ENCODE data around the gene HIPK2.

Gene HIPK2

DNA sequence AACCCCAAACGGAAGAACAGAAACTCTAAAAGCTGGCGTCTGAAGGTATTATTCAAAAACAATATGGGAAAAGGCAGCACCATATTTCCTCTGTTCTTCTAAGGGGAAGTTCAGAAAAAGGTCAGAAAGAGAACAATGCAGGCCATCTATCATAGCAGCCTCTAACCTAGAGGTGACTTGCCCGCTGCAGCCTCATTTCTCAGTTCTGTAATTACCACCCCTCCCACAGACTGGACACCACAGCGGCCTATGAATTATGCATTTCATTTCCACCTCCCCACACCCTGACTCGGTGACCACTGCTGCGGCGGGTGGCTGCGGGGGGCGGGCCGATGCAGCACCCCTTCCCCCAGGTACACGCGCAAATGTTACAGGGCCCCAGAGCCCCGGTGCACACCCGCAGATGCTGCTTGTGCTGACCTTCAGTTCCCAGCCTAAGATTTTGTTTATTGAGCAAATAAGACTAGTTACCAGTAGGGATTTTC, 128.8 kb downstream of the HIPK2 start:
- H3K9me3 ChIP-seq, result no peaks in the 10 kb centered on the region
- TF ChIP-seq, protein P1, sequence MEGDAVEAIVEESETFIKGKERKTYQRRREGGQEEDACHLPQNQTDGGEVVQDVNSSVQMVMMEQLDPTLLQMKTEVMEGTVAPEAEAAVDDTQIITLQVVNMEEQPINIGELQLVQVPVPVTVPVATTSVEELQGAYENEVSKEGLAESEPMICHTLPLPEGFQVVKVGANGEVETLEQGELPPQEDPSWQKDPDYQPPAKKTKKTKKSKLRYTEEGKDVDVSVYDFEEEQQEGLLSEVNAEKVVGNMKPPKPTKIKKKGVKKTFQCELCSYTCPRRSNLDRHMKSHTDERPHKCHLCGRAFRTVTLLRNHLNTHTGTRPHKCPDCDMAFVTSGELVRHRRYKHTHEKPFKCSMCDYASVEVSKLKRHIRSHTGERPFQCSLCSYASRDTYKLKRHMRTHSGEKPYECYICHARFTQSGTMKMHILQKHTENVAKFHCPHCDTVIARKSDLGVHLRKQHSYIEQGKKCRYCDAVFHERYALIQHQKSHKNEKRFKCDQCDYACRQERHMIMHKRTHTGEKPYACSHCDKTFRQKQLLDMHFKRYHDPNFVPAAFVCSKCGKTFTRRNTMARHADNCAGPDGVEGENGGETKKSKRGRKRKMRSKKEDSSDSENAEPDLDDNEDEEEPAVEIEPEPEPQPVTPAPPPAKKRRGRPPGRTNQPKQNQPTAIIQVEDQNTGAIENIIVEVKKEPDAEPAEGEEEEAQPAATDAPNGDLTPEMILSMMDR (IDR thresholded peaks at IDR 0.05; ENCODE audit: low read depth, low read length), result no peak
- H3K4me3 ChIP-seq (ENCODE audit: low read depth, low read length), result no peak overlapping the region
- no peaks in the 10 kb centered on the region; the same call in 1 of the 2 replicates for H3K4me1 ChIP-seq
- no peak for DNase-seq
- H3K27me3 ChIP-seq, result no peaks in the 10 kb centered on the region
- no peaks in the 10 kb centered on the region for H3K36me3 ChIP-seq

DNA sequence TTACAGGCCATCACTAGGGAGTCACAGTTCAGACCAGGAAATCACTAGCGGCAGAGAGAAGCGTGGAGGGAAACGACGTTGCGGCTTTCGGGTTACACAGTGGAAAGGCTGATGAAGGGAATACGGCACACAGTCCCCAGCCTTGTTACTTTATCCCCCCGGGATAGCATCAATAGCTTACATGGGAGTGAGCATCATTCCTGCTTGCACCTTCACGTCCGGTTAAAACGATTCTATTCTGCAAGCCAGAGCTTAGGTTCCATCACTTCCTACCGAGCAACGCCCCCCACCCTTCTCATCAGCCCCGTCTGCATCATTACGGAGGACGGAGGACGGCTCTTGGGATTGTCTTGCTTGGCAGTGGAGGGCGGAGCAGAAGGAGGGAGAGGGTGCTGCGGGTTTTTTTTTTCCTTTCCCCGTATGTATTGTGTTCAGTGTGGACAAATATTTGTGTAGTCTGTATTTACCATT, 129.4 kb downstream of the HIPK2 start:
- DNase-seq, result no peak
- TF ChIP-seq, protein P1 (IDR thresholded peaks at IDR 0.05; ENCODE audit: low read depth, low read length), result no peak

DNA sequence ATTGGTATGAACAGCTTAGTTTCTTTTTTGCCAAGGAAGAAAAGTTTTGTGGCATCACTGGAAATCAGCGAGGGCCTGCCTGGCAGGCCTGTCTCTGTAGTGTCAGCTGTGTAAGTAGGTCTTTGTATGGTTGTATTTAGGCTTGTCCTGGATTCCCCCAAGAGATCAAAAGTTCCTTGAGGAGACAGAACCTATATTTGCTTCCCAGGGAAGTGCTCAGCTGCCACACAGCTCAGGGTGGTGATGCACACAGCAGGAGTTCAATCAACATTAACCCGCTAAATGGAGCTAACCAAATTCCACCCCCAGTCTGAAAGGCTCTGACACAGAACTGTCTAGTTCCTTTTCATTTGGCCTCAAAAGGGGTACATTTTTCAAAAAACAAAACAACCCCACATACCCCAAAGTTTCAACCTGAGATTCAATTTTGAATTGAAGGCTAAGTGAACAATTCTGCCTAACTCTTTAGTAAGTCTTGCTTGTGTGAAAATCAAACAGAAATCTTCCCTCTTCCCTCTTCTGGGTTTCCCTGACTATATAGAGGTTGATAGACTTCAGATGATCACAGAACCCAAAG, 129.9 kb downstream of the HIPK2 start:
- no peaks in the 10 kb centered on the region for H3K36me3 ChIP-seq
- H3K4me3 ChIP-seq (ENCODE audit: low read depth, low read length), result no peak overlapping the region
- TF ChIP-seq, protein P1 (IDR thresholded peaks at IDR 0.05; ENCODE audit: low read depth, low read length), result no peak
- H3K27me3 ChIP-seq, result no peaks in the 10 kb centered on the region
- no peak for DNase-seq
- H3K4me1 ChIP-seq, result no peaks in the 10 kb centered on the region; the same call in 1 of the 2 replicates
- H3K9me3 ChIP-seq, result no peaks in the 10 kb centered on the region

More for the DNA sequence above, 129.4 kb downstream of the HIPK2 start:
- H3K4me1 ChIP-seq, result no peaks in the 10 kb centered on the region; the same call in 1 of the 2 replicates
- no peaks in the 10 kb centered on the region for H3K9me3 ChIP-seq
- H3K27me3 ChIP-seq, result no peaks in the 10 kb centered on the region
- H3K36me3 ChIP-seq, result no peaks in the 10 kb centered on the region
- H3K4me3 ChIP-seq (ENCODE audit: low read depth, low read length), result no peak overlapping the region

DNA sequence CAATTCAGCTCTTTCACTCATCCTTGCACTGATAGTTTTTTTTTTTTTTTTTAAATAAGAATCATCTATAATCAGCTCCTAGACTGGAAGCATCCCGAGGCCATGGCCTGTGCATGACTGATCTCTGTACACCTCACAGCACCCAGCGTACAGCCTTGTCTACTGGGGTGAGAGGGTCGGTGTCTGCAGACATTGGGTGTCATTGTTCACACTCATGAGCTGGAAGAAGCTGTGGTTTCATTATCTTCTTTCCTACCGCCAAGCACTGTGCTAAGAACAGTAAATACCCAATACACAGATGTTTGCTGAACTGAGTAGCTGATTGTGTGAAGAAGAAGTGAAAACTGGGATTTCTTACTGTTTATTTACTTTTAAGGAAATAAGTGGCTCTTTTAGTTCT, 130.7 kb downstream of the HIPK2 start:
- H3K9me3 ChIP-seq, result no peaks in the 10 kb centered on the region
- no peak overlapping the region for H3K4me3 ChIP-seq (ENCODE audit: low read depth, low read length)
- no peaks in the 10 kb centered on the region for H3K36me3 ChIP-seq
- DNase-seq, result no peak
- TF ChIP-seq, protein P1 (IDR thresholded peaks at IDR 0.05; ENCODE audit: low read depth, low read length), result no peak
- H3K27me3 ChIP-seq, result no peaks in the 10 kb centered on the region
- no peaks in the 10 kb centered on the region; the same call in 1 of the 2 replicates for H3K4me1 ChIP-seq

DNA sequence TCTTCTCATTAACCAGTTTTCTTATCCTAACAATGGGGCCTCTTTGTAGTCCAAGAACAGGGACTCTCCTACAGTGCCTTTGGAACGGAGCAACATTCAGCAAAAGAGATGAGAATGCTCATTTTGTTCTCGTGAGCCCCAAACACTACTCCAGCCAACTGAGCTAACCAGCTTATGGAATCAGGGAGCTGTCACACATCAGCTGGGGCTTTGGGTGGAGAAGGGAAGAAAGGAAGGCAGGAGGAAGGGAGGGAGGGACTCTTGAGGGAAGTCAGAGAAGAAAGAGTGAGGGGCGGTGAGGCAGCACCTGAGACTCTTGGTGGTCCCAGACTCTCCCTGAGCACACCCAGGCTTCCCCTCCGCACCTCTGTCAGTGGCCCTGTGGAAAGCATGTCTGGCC, 131.2 kb downstream of the HIPK2 start:
- no peaks in the 10 kb centered on the region; the same call in 1 of the 2 replicates for H3K4me1 ChIP-seq

More for the DNA sequence above, 131.2 kb downstream of the HIPK2 start:
- no peaks in the 10 kb centered on the region for H3K9me3 ChIP-seq
- DNase-seq, result no peak
- TF ChIP-seq, protein P1 (IDR thresholded peaks at IDR 0.05; ENCODE audit: low read depth, low read length), result no peak
- no peaks in the 10 kb centered on the region for H3K36me3 ChIP-seq
- H3K4me3 ChIP-seq (ENCODE audit: low read depth, low read length), result no peak overlapping the region
- no peaks in the 10 kb centered on the region for H3K27me3 ChIP-seq

Data from BE2C (cell line).